GM19463 (cell line): ENCODE results near the gene SS18L1.

Experiments used
- ATAC-seq: cut with Tn5 transposase; IDR thresholded peaks from one replicate; pipeline ENCODE4 v1.9.1; 2021; ENCODE audit warnings: mild to moderate bottlenecking, moderate library complexity; ENCODE audit not compliant: unreplicated experiment

Gene SS18L1

GRCh38 chr20:62168890-62169435 lies 25.4 kb downstream of the SS18L1 start:
- no peak for ATAC-seq

- ATAC-seq = no peak
These were observed 27.0 kb downstream of the SS18L1 start for GRCh38 chr20:62170536-62170935.

GRCh38 chr20:62171245-62171644 lies 27.7 kb downstream of the SS18L1 start:
- ATAC-seq = no peak

GRCh38 chr20:62172666-62173065 lies 29.1 kb downstream of the SS18L1 start:
- no peak for ATAC-seq

- ATAC-seq = no peak
These were observed 30.6 kb downstream of the SS18L1 start for GRCh38 chr20:62174021-62174804.

GRCh38 chr20:62174870-62175624 lies 31.5 kb downstream of the SS18L1 start:
- no peak for ATAC-seq

GRCh38 chr20:62175711-62176110 lies 32.1 kb downstream of the SS18L1 start:
- ATAC-seq = no peak

GRCh38 chr20:62176866-62177265 lies 33.3 kb downstream of the SS18L1 start:
- ATAC-seq = no peak

- ATAC-seq = no peak
These were observed 33.7 kb downstream of the SS18L1 start for GRCh38 chr20:62177307-62177706.

GRCh38 chr20:62178316-62179161 lies 35.0 kb downstream of the SS18L1 start:
- ATAC-seq = no peak

- no peak for ATAC-seq
These were observed 35.6 kb downstream of the SS18L1 start for GRCh38 chr20:62179162-62179504.

GRCh38 chr20:62181808-62182207 lies 38.2 kb downstream of the SS18L1 start:
- no peak for ATAC-seq

- ATAC-seq = peak; percentile 94
These were observed 39.2 kb downstream of the SS18L1 start, which contains the start of gene MTG2 for GRCh38 chr20:62182469-62183425. MTG2 (plus strand) TSS chr20:62183028; CDS start chr20:62193421, 10,393 bp downstream.

- no peak for ATAC-seq
These were observed 40.0 kb downstream of the SS18L1 start for GRCh38 chr20:62183426-62184142.

- ATAC-seq = no peak
These were observed 42.5 kb downstream of the SS18L1 start for GRCh38 chr20:62186096-62186426.

GRCh38 chr20:62186887-62187866 lies 43.6 kb downstream of the SS18L1 start:
- ATAC-seq = no peak

- ATAC-seq = no peak
These were observed 47.3 kb downstream of the SS18L1 start for GRCh38 chr20:62190639-62191411.
